ENCODE results near the gene ABHD13. TPM values are rescaled to one million over a fixed set of nuclear protein-coding genes. Genes with fewer than 3 reads are reported as not detected.

ABHD13 gene
- polyA plus RNA-seq, 5 donors: 10.5 to 17.9 (median 14.2) TPM

- DNase-seq: no peak
Observed at GRCh38 chr13:108278466-108278865, 60.3 kb downstream of the ABHD13 start.

- no peak for DNase-seq
Observed at GRCh38 chr13:108281901-108282300, 63.7 kb downstream of the ABHD13 start.

GRCh38 chr13:108283110-108283509 is 64.9 kb downstream of the ABHD13 start:
- DNase-seq: no peak

Other genes starting within 250 kb of the ABHD13 start
- 10 to 100 TPM in 4 of 5 donors, 1 to 10 TPM in 1; 8.8 to 15.0 (median 13.5) TPM for gene LIG4, start 2.9 kb upstream of the ABHD13 start, polyA plus RNA-seq (ENCODE audit: insufficient read depth in 1 of 5, insufficient read length in 5 of 5, low replicate concordance in 1 of 5)
- 1 to 10 TPM; 4.8 to 7.6 (median 6.0) TPM for gene TNFSF13B, start 51.3 kb downstream of the ABHD13 start, polyA plus RNA-seq (ENCODE audit: insufficient read depth in 1 of 5, insufficient read length in 5 of 5, low replicate concordance in 1 of 5)